Cardiac muscle cell (in vitro differentiated cells and primary cell): ENCODE measurements around the gene ZMYM1. TPM values are rescaled to one million over a fixed set of nuclear protein-coding genes. Genes with fewer than 3 reads are reported as not detected.
"Not testable (repeated sequence)": the region's sequence is repeated elsewhere in the genome, so short reads cannot be mapped to it uniquely, and the experiment has no call there.

Experiments
- DNase-seq, 2 donors: peaks; one replicate each; pipeline versions ENCODE4 v3.0.0 to v3.0.0-alpha.2; 2010 to 2017; ENCODE audit warnings: low read depth in 1 of 2, low spot score in 1 of 2
- H3K27ac ChIP-seq: fragments of 200-600 bp; sonication (generic); 2 replicates; pipeline ENCODE4 v1.5.1; 2016
- H3K27me3 ChIP-seq: fragments of 200-600 bp; sonication (generic); 2 replicates; pipeline ENCODE4 v1.6.0; 2016; ENCODE audit warnings: control low read depth
- H3K36me3 ChIP-seq: fragments of 200-600 bp; sonication (generic); 2 replicates; pipeline ENCODE4 v1.5.1; 2016; ENCODE audit warnings: control low read depth
- H3K4me1 ChIP-seq: fragments of 200-600 bp; sonication (generic); 2 replicates; pipeline ENCODE4 v1.8.1; 2017; ENCODE audit warnings: low read depth, mild to moderate bottlenecking, mixed run types
- H3K4me3 ChIP-seq: fragments of 200-600 bp; sonication (generic); 2 replicates; pipeline ENCODE4 v1.5.1; 2016; ENCODE audit warnings: mild to moderate bottlenecking
- H3K9me3 ChIP-seq: fragments of 200-600 bp; sonication (generic); 2 replicates; pipeline ENCODE4 v1.5.1; 2017; ENCODE audit warnings: low read depth, mild to moderate bottlenecking, control low read depth
- polyA plus RNA-seq: library from polyadenylated mRNA; unstranded; fragments of >200 nt; fragmentation: Nextera tagmentation; extraction: Ambion mirVana; gene quantifications from 2 replicates; pipeline ENCODE4 v1.2.1, GENCODE V29; 2016
- total RNA-seq: library from RNA; depleted of rRNA; stranded (reverse); fragments of >200 nt; gene quantifications from 2 replicates; pipeline ENCODE4 v1.2.3, GENCODE V29; 2016
- TF ChIP-seq, protein P1 (sequence below): IDR thresholded peaks from 2 replicates; pipeline ENCODE4 v1.5.1; 2012; ENCODE audit warnings: low read depth, mild to moderate bottlenecking, low read length

Gene ZMYM1
- total and polyA plus RNA-seq, 2 experiments from 2014 or later = 7.5 to 12.2 TPM

DNA sequence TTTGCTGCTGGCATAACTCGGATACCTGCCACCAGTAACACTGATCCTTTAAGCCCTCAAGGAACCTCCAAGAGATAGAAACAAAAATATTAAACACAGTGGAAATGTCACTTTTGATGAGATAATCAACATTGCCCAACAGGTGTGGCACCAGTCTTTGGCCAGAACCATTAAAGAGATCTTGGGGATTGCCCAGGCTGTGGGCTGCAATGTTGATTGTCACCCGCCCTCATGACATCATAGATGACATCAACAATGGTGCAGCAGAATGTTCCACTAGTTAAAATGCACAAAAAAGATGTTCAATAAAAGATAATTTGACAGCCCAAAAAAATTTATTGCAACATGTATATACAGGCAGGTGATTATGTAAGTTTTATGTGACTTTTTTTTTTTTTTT, 20.2 kb upstream of the ZMYM1 start:
- Histone ChIP-seq H3K4me1 (no peaks in the 10 kb centered on the region), H3K27ac (no peak overlapping the region), H3K9me3 (no peaks in the 10 kb centered on the region), H3K27me3 (no peaks in the 10 kb centered on the region), H3K4me3 (no peak overlapping the region), H3K36me3 (no peaks in the 10 kb centered on the region)
- TF ChIP-seq, protein P1, sequence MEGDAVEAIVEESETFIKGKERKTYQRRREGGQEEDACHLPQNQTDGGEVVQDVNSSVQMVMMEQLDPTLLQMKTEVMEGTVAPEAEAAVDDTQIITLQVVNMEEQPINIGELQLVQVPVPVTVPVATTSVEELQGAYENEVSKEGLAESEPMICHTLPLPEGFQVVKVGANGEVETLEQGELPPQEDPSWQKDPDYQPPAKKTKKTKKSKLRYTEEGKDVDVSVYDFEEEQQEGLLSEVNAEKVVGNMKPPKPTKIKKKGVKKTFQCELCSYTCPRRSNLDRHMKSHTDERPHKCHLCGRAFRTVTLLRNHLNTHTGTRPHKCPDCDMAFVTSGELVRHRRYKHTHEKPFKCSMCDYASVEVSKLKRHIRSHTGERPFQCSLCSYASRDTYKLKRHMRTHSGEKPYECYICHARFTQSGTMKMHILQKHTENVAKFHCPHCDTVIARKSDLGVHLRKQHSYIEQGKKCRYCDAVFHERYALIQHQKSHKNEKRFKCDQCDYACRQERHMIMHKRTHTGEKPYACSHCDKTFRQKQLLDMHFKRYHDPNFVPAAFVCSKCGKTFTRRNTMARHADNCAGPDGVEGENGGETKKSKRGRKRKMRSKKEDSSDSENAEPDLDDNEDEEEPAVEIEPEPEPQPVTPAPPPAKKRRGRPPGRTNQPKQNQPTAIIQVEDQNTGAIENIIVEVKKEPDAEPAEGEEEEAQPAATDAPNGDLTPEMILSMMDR = no peak
- DNase-seq = no peak

DNA sequence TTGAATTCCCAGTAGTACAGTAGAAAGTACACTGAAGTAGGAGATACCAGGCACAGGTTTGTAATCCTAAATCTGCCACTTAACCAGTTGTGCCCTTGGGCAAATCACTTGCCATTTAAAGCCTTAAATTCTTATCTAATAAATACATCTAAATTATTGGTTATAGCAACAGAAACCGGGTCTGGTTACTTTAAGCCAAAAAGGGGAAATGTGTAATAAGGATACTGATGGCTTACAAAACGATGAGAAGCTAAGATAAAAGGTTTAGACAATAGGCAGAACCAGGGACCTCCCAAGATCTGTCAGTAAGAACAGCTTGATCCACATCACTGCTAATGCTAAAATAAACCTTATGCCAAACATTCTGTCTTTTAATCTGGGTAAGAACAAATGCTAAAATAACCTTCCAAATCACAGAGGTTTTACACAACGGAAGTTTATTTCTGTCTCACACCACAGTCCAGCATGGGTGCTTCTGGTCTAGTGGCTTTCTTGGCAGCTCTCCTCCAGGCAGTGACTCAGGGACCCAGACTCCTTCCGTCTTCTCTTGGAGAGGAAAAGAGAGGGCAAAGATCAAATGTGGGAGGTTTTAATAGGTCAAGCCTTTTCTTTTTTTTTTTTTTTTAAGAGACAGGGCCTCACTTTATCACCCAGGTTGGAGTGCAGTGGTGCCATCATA, 16.5 kb upstream of the ZMYM1 start:
- TF ChIP-seq, protein P1 = no peak
- no peak overlapping the region for H3K4me3 ChIP-seq
- H3K27ac ChIP-seq = no peak overlapping the region
- H3K27me3 ChIP-seq = no peaks in the 10 kb centered on the region
- no peaks in the 10 kb centered on the region for H3K4me1 ChIP-seq
- no peaks in the 10 kb centered on the region for H3K36me3 ChIP-seq
- peak in 1 of 2 donors; percentile 84 for DNase-seq
- no peaks in the 10 kb centered on the region for H3K9me3 ChIP-seq

DNA sequence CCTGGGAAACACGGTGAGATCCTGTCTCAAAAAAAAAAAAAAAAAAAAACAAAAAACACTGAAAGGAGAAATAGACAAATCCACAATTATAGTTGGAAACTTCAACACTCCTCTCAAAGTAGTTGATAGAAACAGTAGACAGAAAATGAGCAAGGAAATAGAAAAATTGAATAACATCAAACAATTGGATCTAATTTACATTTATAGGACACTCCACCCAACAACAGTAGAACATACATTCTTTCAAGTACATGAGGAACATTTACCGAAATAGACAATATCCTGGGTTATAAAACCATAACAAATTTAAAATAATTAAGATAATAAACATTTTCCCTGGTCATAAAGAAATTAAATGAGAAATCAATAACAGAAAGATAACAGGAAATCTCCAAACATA, 14.9 kb upstream of the ZMYM1 start:
- Histone ChIP-seq H3K27me3 (no peaks in the 10 kb centered on the region), H3K27ac (no peak overlapping the region), H3K9me3 (no peaks in the 10 kb centered on the region), H3K36me3 (no peaks in the 10 kb centered on the region), H3K4me1 (no peaks in the 10 kb centered on the region), H3K4me3 (no peak overlapping the region)
- TF ChIP-seq, protein P1 = no peak
- DNase-seq = no peak

DNA sequence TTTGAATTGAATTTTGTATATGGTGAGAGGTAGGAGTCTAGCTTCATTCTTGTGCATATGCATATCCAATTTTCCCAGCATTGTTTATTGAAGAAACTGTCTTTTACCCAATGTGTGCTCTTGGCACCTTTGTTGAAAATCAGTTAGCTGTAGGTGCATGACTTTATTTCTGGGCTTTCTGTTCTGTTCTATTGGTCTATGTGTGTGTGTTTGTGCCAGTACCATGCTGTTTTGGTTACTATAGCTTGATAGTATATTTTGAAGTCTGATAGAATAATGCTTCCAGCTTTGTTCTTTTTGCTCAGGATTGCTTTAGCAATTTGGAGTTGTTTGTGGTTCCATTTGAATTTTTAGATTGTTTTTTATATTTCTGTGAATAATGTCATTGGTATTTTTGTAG, 9.4 kb upstream of the ZMYM1 start:
- Histone ChIP-seq H3K9me3 (no peaks in the 10 kb centered on the region), H3K4me1 (no peaks in the 10 kb centered on the region), H3K27ac (no peak overlapping the region), H3K4me3 (no peak overlapping the region), H3K27me3 (no peaks in the 10 kb centered on the region), H3K36me3 (no peaks in the 10 kb centered on the region)
- no peak for DNase-seq
- TF ChIP-seq, protein P1 = no peak

DNA sequence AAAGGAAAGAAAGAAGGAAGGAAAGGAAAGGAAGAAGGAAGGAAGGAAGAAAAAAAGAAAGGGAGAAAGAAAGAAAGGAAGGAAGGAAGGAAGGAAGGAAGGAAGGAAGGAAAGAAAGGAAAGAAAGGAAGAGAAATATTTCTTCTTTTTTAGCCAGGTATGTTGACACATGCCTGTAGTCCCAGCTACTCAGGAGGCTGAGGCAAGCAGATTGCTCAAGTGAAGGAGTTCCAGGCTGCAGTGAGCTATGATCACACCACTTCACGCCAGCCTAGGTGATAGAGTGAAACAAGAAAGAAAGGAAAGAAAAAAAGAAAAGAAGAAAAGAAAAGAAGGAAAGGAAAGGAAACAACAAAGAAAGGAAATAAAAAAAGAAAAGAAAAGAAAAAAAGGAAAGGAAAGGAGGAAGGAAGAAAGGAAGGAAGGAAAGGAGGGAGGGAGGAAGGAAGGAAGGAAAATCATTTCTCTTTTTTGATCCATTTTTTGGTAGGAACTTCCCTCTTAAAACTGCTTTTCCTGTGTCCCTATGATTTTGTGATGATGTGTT, 5.8 kb upstream of the ZMYM1 start:
- TF ChIP-seq, protein P1 = no peak
- no peaks in the 10 kb centered on the region for H3K4me1 ChIP-seq
- H3K27ac ChIP-seq = no peak overlapping the region
- H3K9me3 ChIP-seq = no peaks in the 10 kb centered on the region
- no peaks in the 10 kb centered on the region for H3K36me3 ChIP-seq
- H3K27me3 ChIP-seq = no peaks in the 10 kb centered on the region
- no peak for DNase-seq
- H3K4me3 ChIP-seq = no peak overlapping the region

DNA sequence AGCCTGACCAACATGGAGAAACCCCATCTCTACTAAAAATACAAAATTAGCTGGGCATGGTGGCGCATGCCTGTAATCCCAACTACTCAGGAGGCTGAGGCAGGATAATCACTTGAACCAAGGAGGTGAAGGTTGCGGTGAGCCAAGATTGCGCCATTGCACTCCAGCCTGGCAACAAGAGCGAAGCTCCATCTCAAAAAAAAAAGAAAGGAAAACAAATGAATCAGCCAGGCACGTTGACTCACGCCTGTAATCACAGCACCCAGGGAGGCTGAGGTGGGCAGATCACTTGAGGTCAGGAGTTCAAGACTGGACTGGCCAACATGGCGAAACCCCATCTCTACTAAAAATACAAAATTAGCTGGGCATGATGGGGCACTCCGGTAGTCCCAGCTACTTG, 2.8 kb upstream of the ZMYM1 start:
- H3K4me1 ChIP-seq, H3K27me3 ChIP-seq, H3K27ac ChIP-seq, H3K9me3 ChIP-seq, H3K4me3 ChIP-seq, H3K36me3 ChIP-seq: not testable (repeated sequence)
- peak in 1 of 2 donors; percentile 80 for DNase-seq
